ENCODE results near the gene SEC14L1.

Gene SEC14L1

DNA sequence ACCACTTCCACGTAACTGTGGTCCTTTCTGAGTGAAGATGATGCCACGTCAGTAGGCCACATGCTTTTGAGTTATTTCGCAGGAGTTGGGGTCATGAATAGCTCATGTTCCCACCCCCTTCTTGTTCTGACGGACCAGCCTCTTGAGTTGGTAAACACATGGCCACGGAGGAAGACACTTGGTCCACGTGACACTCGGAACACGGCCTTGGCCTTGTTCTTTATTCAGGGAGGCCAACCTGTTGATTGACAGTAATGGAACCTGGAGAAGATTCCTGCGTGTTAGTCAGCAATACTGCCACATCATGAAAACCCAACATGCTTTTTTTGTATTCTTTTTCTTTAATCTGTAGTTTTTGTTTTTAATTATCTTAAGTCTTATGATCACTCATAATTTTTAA, 56.3 kb downstream of the SEC14L1 start:
- DNase-seq: no peak

DNA sequence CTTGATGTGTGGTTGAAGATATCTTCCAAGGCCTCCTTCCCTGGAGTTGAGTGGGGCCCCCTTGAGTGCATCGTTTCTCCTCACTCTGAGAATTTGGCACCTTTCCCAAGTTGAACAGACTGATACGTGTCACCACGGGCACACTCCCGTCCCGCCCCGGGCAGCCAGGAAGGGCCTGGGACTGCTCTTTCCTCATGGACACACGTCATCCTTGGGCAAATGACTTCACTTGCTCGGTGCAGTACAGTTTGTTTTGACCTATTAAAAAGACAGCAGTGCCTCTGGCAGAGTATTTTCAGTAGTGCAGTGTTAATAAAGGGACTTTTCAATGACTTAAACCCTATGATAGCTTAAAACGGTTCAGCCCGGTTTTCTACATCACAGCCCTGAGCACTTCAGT, 59.9 kb downstream of the SEC14L1 start:
- DNase-seq: no peak

DNA sequence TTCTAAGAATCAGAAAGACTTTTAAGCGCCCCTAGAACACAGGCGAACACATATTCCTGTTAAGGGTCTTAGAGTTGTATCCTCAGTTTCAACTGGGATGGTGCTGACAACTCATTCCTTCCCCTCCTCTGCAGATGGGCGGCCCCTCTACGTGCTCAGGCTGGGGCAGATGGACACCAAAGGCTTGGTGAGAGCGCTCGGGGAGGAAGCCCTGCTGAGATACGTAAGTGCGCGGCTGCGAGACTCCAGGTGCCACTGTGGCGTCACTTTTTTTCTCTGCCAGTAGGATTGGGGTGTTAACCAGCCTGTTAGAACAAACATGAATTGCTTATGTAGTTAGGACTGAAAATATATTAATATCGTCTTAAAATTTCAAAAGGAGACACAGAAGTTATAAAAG, 62.7 kb downstream of the SEC14L1 start:
- DNase-seq: no peak

DNA sequence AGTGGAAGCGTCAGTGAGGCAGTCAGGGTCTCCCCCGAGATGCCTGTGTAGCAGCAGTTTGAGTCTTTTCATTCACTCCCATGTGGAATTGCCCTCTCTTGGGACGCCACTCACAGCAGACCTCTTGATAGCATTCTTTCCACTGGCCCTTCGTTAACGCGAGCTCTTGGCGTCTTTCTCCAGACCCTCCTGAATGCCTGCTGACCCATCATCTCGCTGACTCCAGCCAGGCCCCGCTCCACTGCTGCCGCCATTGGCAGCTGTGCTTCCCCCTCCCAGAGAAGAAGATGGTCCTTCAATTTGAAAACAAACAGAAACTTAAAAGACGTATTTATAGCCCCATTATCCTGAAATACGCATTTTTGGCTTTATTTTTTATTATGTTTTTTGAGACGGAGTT, 63.1 kb downstream of the SEC14L1 start:
- DNase-seq: no peak

DNA sequence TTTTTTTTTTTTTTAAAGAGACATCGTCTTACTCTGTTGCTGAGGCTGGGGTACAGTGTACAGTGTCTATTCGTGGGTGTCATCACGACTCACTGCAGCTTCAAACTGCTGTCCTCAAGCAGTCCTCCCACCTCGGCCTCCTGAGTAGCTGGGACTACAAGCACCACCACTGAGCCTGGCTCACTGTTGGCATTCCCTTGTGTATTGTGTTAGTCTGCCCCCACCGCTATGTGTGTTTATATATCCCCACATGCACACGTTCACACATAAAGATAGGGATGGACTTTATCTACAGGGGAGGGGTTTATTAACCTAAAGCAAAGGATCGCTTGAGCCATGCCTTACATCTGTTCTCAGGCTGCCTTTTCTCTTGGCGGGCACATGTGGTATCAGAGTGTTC, 63.8 kb downstream of the SEC14L1 start:
- DNase-seq: no peak

DNA sequence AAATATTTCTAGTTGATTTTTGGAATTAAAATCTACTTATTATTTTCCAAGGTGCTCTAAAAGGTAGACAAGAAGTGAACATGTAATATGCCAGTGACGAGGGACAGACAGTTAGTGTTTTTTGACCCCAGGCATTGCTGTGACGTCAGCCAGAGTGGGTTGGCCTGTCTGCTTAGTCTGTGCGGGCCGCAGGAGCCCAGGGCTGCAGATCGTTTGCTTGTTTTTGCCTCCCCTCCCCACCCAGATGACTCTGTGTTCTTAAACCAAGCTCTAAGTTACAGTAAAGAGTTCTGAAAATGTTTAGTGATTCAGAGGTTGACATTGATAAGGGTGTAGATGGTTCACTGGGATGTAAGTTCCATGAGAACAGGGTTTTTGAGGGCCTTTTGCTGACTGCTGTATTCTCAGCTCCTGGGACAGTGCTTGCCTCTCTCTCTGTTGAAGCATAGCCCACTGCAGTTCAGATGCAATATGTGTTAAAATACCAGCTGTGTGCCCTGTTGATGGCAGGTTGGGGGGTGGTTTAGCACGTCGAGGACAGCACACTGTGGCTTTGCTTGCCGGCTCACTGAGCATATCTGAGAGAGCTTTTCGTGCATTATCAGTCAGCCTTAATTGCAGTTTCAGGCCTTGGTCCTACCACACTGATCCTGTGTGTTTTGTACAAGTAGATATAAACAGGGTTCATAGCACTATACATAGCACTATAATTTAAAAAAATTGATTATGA, 64.8 kb downstream of the SEC14L1 start:
- DNase-seq: no peak

DNA sequence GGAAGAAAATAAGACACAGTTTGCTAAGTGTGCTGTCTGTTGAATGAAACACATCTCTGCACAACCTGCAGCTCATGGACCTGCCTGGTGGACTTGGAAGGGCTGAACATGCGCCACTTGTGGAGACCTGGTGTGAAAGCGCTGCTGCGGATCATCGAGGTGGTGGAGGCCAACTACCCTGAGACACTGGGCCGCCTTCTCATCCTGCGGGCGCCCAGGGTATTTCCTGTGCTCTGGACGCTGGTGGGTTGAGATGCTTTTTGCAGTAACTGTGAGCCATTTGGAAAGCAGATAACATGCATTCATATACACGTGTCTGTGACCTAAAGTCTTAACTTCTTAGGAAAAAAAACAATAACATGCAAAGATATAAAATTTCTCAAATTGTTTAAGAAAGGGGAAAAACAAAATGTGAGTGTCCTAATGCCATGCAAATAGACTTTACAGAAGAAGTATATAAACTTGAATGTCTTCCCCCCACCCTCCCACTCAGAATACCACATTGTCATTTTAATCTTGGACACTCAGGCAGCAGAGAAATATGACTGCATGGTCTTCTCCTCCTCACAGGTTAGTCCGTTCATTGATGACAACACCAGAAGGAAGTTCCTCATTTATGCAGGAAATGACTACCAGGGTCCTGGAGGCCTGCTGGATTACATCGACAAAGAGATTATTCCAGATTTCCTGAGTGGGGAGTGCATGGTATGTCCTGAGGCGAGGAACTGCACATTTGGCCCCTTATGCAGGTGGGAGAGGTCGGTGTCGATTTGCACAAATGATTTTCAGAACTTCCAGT, 65.6 kb downstream of the SEC14L1 start:
- no peak for DNase-seq

DNA sequence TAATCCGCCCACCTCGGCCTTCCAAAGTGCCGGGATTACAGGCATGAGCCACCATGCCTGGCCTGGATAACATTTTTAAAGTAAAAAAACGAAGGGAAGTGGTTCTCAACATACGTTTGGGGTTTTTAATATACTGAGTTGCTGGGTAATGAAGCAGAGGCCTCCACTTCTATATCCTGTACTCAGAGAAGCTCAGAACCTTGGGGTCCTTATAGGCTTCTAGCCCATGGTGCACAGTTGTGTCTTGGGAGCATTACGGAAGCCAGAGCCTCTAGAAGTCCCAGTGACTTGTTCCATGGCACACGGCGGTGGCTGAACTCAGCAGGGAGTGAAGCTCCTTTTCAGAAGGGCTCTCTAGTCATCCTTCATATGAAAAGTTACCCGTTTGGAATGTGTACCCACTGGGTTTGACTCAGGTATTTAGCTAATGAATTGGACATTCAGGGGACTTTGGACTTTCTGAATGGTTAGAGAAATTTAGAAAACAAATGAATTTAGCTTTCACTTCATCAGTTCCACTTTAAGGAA, 67.0 kb downstream of the SEC14L1 start:
- no peak for DNase-seq

DNA sequence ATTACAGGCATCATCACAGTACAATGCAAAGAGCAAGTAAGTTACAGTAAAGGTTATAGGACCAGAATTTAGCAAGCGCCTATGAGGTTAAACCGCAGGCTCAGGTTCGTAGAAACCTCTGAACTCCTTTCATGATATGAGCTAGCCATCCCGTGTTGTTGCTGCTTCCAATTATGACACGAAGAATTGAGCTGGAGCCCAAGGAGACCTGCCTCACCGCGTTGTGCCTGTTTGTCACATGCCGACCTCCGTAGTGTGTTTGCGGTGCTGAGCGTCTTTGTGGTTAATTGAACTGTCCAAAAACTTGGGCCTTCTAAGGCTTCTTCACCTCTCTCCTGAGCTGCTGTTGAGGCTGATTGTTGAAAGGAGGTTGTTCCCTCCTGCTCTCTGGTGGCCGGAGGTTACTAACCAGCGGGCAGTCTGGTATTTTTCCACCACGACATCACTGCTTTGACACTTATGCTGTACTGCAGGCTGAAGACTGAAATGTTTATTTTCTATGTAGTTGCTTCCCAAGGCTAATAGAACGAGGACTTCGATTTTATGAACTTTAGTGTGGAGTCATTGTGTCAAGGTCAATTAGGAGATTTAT, 67.5 kb downstream of the SEC14L1 start:
- no peak for DNase-seq

DNA sequence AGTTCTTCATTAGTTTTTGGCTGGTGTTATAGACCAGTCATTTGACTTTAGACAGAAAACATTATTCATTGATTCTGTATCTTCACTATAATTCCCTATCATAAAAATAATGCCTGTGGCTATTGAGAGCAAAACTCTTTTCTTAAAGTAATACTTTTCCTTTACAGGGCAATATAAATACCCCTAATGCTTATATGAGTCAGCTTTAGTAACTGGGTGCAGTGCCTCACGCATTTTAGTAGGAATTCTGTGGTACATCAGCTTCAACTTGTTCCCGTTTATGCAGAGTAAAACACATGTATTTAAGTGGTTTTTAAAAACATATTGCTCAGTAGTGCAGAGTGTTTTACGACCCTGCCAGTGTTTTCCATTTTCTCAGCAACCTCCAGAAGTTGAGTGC, 68.1 kb downstream of the SEC14L1 start:
- no peak for DNase-seq

DNA sequence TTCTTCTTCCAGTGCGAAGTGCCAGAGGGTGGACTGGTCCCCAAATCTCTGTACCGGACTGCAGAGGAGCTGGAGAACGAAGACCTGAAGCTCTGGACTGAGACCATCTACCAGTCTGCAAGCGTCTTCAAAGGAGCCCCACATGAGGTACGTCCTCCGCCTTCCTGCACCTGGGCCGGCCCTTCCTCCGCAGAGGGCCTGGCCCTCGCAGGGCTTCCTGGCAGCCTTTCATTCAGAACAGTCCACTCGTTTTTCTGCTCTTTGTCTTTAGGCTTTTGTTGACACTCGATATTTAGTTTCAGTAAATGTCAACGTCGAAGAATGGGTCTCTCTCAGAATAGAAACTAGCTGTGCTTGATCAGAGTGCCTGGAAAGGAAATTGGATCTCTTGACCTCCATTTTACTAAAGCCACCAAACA, 68.6 kb downstream of the SEC14L1 start:
- no peak for DNase-seq

DNA sequence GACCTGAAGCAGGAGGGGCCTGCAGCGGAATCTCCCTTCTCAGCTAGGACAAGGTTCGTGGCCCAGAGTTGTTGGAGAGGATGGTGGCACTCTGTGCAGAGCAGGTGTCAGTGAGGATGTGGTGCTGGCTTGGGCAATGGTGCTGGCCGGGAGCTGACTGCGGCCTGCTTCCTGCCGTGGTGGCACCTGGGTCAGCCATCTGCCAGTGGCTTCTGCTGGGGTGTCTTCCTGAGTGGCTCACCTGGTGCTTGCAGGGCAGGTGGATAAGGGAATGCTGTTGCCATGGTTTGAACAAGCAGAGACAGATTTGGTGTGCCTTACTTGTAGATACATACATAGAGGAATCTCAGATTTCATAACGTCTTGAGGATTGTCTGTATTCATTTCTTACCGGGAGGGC, 69.6 kb downstream of the SEC14L1 start:
- no peak for DNase-seq

DNA sequence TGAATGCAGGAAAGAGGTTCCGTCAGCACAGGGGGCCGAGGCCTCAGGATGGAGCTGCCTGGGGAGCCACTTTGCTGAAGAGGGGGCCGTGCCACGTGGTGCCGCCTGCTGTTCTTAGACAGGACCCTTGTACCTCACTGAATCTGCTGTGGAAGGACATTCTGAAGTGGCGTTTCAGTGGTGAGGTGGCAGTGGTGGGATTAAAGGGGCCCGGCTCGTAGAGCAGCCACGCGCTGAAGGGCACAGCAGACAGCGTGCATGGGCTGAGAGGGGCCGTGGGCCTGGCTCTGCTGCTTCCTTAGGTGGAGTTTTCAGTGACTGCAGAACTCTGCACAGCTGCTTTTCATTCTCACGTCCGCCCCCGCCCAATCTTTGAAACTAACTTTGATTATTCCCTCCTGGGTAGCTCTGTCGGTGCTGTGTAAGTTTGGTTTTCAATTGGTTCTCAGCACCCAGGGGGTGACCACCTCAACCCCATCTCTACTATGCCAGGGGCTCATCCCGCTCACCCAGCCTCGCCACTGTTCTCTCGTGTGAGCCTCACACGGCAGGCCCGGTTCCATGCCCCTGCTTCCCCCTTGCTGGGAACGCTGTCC, 70.3 kb downstream of the SEC14L1 start:
- no peak for DNase-seq

DNA sequence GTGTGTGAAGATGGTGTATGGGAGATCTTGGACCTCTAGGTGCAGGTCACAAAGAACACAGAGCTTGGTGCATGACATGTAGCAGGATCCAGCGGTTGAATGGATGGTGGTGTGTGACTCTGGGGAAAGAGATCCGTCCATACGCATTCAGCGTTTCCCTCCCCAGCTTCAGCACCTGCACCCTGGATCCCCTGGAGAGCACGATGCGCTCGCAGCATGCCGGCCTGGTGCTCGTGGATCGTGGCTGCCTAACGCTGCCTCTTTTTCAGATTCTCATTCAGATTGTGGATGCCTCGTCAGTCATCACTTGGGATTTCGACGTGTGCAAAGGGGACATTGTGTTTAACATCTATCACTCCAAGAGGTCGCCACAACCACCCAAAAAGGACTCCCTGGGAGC, 70.9 kb downstream of the SEC14L1 start:
- no peak for DNase-seq

DNA sequence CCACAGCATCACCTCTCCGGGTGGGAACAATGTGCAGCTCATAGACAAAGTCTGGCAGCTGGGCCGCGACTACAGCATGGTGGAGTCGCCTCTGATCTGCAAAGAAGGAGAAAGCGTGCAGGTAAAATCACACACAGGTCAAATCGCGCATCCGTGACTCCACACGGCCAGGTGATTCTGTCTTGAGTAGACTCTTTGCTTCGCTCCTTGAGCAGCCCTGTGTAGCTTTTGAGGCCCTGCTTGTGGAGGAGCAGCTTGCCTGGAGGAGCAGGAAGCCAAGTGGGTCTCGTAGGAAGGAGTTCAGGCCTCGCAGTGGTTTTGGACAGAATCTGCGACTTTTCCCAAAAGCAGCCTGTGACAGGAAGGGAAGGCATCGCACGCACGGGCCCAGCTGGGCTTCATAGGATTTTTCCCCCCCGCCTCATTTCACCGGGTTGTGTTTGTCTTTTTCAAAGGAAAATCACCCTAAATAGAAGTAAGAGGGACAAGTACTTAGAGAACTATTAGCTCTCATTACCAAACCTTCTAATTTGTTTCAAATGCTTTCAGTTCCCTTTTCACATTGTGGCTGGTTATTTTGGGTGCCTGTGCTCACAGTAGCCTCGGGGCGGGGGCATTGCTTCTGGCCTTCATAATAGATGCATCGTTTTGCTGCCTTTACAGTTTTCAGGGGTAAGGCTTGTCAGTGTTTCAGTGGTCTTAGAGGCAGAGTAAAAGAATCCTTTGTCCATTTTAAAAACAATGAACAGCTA, 71.5 kb downstream of the SEC14L1 start:
- no peak for DNase-seq

DNA sequence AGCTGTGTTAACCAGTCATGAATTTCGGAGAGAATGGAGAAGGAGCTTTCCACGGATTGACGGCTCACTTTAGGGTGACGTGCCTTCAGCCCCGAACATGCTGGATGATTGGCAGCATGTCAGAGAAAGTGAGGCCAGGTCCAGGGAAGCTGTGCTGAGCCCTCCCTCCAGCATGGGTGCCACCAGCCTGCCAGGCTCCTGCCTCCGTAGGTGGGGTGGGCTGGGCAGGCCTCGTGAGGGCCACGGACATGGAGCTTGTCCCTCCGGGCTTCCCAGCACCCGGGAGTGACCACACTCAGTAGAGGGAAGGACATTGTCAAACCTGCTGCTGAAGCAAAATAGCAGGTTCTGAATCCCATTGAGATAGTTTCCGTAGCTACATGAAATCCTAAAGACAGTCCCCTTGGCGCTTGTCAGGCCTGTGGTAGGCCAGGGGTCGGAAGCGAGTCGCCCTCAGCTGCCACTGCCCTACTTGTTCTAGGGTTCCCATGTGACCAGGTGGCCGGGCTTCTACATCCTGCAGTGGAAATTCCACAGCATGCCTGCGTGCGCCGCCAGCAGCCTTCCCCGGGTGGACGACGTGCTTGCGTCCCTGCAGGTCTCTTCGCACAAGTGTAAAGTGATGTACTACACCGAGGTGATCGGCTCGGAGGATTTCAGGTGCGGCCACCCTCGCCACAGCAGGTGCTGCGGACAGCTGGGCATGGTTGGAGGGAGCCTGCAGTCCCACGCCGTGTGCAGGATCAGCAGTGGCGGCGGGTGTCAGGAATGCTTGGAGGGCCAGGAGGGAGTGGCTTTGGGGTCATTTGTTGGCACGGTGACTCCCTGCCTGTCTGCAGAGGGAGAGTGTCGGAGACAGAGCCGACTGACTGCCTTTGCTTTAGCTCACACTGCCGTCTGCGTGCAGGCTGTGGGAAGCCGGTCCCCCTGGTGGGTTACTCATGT, 72.3 kb downstream of the SEC14L1 start:
- DNase-seq: no peak

DNA sequence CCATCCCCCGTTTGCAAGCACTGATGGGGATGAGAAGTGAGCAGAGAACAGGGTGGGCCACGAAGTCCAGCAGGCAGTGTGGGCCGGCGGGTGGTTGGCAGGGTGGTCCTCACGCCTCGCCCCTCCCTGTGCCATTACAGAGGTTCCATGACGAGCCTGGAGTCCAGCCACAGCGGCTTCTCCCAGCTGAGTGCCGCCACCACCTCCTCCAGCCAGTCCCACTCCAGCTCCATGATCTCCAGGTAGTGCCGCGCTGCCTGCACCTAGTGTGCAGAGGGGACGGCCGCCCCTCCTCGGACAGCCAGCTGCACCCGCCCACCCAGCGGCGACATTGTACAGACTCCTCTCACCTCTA, 73.0 kb downstream of the SEC14L1 start:
- no peak for DNase-seq

DNA sequence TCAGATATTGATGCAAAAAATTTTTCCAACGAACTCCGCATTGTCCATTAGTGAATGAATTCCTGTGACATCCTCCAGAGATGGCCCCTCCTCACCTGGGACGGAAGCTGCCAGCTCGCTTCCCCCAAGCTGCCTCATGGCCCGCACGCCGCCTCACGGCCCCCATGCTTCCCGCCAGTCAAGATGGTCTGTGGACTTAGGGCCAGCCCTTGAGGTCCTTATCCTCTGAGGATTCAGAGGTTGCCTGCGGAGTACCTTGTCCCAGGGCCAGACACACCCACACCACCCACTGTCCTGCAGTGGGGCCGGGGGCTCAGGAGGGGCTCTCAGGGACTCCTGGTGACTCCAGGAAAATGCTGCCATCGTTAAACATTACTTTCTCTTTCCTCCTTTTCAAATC, 73.6 kb downstream of the SEC14L1 start:
- no peak for DNase-seq

DNA sequence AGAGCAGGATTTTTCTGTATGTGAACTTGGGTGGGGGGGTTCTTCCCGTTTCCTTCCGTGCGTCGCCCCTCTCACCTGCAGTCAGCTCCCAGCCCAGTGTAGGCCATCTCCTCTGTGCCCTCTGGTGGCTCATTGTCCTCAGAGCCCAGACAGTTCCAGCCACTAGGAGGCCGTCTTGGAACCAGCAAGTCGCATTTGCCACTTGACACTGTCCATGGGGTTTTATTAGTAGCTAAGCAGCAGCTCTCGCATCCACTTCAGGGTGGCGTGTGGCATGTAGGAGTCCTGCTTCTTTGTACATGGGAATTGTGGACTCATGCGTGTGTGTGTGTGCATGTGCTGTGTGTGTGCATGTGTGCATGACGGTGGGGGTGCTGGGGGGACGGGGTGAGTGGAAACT, 74.0 kb downstream of the SEC14L1 start:
- DNase-seq: no peak

DNA sequence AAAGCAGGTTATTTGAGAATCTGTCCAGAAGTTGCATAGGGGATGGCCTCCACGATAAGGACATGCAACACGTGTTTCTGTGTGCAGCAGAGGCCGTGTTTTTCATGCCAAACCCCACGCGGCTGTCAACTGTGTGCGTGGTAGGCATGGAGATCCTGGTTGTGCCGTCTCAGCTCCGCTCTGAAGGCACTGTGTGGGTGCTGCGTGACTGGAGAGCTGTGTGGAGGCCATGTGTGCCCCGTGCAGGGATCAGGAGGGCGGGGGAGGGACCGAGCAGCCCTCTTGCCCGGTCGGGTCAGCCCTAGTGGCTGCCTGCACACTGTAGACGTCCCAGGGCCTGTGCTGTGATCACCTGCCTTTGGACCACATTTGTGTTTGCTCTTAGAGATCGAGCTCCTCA, 74.5 kb downstream of the SEC14L1 start:
- no peak for DNase-seq

DNA sequence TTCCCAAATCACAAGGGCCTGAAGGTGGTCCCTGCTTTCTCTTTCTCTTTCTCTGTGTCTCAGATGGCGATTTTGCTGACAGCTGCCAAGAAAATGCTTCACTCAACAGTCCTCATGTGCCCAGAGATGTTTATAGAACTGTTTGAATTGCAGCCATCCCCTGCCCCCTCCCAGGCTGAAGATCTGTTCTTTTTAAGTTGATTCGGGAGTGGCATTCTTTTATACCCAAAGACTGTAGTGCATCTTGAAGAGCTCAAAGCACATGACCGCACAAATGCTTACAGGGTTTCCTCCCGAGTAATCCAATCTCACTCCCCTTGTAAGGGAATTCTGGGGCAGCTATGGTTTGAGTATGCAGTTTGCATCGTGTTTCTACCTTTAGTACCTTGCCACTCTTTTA, 75.7 kb downstream of the SEC14L1 start:
- DNase-seq: no peak

DNA sequence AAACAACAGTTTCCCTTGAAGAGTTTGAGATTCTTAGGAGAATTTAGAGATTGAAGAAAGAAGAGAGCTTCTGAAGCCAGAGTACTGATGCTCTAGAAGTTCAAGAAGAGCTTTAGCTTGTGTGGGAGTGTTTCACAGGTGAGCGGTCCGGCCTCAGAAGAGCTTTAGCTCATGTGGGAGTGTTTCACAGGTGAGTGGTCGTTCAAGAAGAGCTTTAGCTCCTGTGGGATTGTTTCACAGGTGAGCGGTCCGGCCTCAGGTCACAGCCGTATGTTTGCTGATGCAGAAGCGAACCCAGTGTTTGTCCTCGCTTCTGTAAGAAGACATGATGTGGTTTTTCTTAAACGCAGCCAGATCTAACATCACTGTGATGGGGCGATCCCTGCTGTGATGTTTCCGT, 76.4 kb downstream of the SEC14L1 start:
- DNase-seq: no peak

Data from NCI-H1417 treated with DMSO at 0.1 percent for 48 hours (cell line).